Measurements from ENCODE around the gene KRTAP5-6. TPM values are rescaled to one million over a fixed set of nuclear protein-coding genes. Genes with fewer than 3 reads are reported as not detected.

KRTAP5-6 gene
- polyA plus RNA-seq, 2 of the 4 experiments (the other 2 are of a cell fraction): not detected

GRCh38 chr11:1727096-1727690 lies 30.2 kb downstream of the KRTAP5-6 start:
- FAIRE-seq: no peak
- no peaks in the 10 kb centered on the region for H3K4me1 ChIP-seq
- H3K4me3 ChIP-seq: no peak overlapping the region
- no peak overlapping the region for H3K4me2 ChIP-seq
- TF ChIP-seq HOXB13 (CRISPR knock-in tag; IDR thresholded peaks at IDR 0.05; ENCODE audit: low read depth): no peak
- TF ChIP-seq RFX5 (IDR thresholded peaks at IDR 0.05): no peak
- TF ChIP-seq CBX2 (IDR thresholded peaks at IDR 0.05; ENCODE audit: borderline replicate concordance, low read depth): no peak
- no peak for TF ChIP-seq FOSB (CRISPR knock-in tag; IDR thresholded peaks at IDR 0.05)
- TF ChIP-seq RNF2 (IDR thresholded peaks at IDR 0.05; ENCODE audit: borderline replicate concordance, low read depth): no peak
- no peak for TF ChIP-seq MYC (IDR thresholded peaks at IDR 0.05; ENCODE audit: borderline replicate concordance, low read length)
- no peak for TF ChIP-seq SREBF2 (IDR thresholded peaks at IDR 0.05)
- no peak for TF ChIP-seq EHMT2 (IDR thresholded peaks at IDR 0.05; ENCODE audit: low read depth)
- TF ChIP-seq SMC3 (IDR thresholded peaks at IDR 0.05): no peak
- TF ChIP-seq REST (IDR thresholded peaks at IDR 0.05): no peak
- TF ChIP-seq CBX8 (IDR thresholded peaks at IDR 0.05): no peak
- TF ChIP-seq CTCF (IDR thresholded peaks at IDR 0.05): no peak
- POLR2A ChIA-PET: no interaction called here
- no peaks in the 10 kb centered on the region for H3K9me3 ChIP-seq
- no peak for DNase-seq (ENCODE audit: low read depth in 1 of 2, low spot score in 1 of 2)
- CTCF ChIA-PET: interaction anchor here (0.7 to 1.8 kb wide), 5 partner anchors 9 to 105 kb away, joined by 3 to 6 read pairs (median 4); no protein-coding TSS in a partner anchor
- WGBS (ENCODE audit: missing lambda C conversion rate): 51% methylated on average over 11 of the region's 11 CpGs
- H3K27ac ChIP-seq: no peak overlapping the region
- ATAC-seq: no peak

DNA sequence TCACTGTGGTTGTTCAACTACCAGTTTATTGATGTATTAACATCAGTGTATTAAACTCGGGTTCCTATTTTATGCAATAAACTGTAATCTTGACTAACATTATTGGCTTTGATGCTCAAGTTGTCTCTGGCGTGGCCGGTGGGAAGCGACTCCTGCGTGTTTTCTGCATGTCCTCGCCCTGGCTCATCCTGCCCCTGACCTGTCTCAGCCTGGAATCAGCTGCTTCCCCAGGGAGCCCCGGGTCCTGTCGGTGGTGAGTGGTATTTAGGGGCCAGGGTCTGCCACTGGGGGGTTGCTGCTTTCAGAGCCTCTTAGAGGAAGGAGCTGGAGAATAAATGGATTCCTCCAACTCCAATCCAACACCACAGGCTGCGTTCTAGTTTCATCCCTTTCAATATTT lies 30.9 kb downstream of the KRTAP5-6 start:
- ChIA-PET POLR2A (no interaction called here), CTCF (interaction anchor here (0.8 kb wide), 1 partner anchor 105 kb away, joined by 4 read pairs; no protein-coding TSS in a partner anchor)
- DNase-seq (ENCODE audit: low read depth in 1 of 2, low spot score in 1 of 2): no peak
- H3K4me3 ChIP-seq: no peak overlapping the region
- no peak for ATAC-seq
- no peak for FAIRE-seq
- no peak overlapping the region for H3K27ac ChIP-seq
- H3K9me3 ChIP-seq: no peaks in the 10 kb centered on the region
- H3K4me2 ChIP-seq: no peak overlapping the region
- 60% methylated on average over 9 of the region's 9 CpGs for WGBS (ENCODE audit: missing lambda C conversion rate)
- TF ChIP-seq CHD2 (IDR thresholded peaks at IDR 0.05; ENCODE audit: low read length, partially characterized antibody): no peak
- TF ChIP-seq TP53 (CRISPR knock-in tag; IDR thresholded peaks at IDR 0.05): no peak
- no peak for TF ChIP-seq CBX8 (IDR thresholded peaks at IDR 0.05)
- TF ChIP-seq ESRRA (IDR thresholded peaks at IDR 0.05; ENCODE audit: borderline replicate concordance, low read length): no peak
- no peaks in the 10 kb centered on the region for H3K4me1 ChIP-seq

GRCh38 chr11:1728301-1728700 lies 31.3 kb downstream of the KRTAP5-6 start:
- WGBS (ENCODE audit: missing lambda C conversion rate): 29% methylated on average over 3 of the region's 4 CpGs
- CTCF ChIA-PET: interaction anchor here (0.8 kb wide), 1 partner anchor 104 kb away, joined by 4 read pairs; no protein-coding TSS in a partner anchor
- H3K4me1 ChIP-seq: no peaks in the 10 kb centered on the region
- no peak overlapping the region for H3K27ac ChIP-seq
- FAIRE-seq: no peak
- H3K4me2 ChIP-seq: no peak overlapping the region
- no peaks in the 10 kb centered on the region for H3K9me3 ChIP-seq
- H3K4me3 ChIP-seq: no peak overlapping the region
- no peak for DNase-seq (ENCODE audit: low read depth in 1 of 2, low spot score in 1 of 2)
- ATAC-seq: no peak
- POLR2A ChIA-PET: no interaction called here
- TF ChIP-seq CTCF (IDR thresholded peaks at IDR 0.05): no peak
- no peak for TF ChIP-seq REST (IDR thresholded peaks at IDR 0.05)
- no peak for TF ChIP-seq ESRRA (IDR thresholded peaks at IDR 0.05; ENCODE audit: borderline replicate concordance, low read length)
- no peak for TF ChIP-seq RFX5 (IDR thresholded peaks at IDR 0.05)
- no peak for TF ChIP-seq MAZ (IDR thresholded peaks at IDR 0.05; ENCODE audit: borderline replicate concordance, low read depth, low read length)
- no peak for TF ChIP-seq FOXS1 (CRISPR knock-in tag; IDR thresholded peaks at IDR 0.05)
- no peak for TF ChIP-seq EHMT2 (IDR thresholded peaks at IDR 0.05; ENCODE audit: low read depth)
- no peak for TF ChIP-seq KDM1A (IDR thresholded peaks at IDR 0.05; ENCODE audit: low read depth)
- no peak for TF ChIP-seq CHD4 (IDR thresholded peaks at IDR 0.05; ENCODE audit: borderline replicate concordance)
- TF ChIP-seq CBX8 (IDR thresholded peaks at IDR 0.05): no peak

Data from A549 (cell line).